ENCODE data around the gene GOLGA8M.
A peak's percentile ranks its signal among the peaks of the same experiment; 100 is the strongest.
"Not testable (repeated sequence)": the region's sequence is repeated elsewhere in the genome, so short reads cannot be mapped to it uniquely, and the experiment has no call there.

Gene GOLGA8M, protein sequence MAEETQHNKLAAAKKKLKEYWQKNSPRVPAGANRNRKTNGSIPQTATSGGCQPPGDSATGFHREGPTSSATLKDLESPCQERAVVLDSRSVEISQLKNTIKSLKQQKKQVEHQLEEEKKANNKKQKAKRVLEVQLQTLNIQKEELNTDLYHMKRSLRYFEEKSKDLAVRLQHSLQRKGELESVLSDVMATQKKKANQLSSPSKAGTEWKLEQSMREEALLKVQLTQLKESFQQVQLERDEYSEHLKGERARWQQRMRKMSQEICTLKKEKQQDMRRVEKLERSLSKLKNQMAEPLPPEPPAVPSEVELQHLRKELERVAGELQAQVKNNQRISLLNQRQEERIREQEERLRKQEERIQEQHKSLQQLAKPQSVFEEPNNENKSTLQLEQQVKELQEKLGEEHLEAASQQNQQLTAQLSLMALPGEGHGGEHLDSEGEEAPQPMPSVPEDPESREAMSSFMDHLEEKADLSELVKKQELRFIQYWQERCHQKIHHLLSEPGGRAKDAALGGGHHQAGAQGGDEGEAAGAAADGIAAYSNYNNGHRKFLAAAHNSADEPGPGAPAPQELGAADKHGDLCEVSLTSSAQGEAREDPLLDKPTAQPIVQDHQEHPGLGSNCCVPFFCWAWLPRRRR

DNA sequence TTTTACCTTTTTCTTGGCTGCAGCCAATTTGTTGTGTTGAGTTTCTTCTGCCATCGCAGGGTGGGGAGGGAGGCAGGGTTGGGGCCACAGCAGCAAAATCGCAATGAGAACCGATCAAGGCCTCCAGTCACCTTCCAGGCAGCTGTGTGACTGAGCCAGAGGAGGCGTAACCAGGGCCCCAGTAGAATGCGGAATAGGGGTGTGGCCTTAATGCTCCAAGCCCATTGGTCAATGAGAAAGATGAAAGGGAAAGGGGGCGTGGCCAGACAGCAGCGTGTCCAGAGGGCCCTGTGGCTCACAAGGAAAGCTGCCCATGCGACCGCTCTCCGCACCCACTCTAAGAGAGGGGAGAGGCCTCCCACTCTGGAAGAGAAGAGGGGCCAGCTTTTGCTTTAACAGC, at the start of gene GOLGA8M:
Gene GOLGA8M (minus strand): TSS at position 152 of the 400 bp plus-strand sequence. CDS start 98 bp downstream, at position 54.
- not testable (repeated sequence) for DNase-seq

DNA sequence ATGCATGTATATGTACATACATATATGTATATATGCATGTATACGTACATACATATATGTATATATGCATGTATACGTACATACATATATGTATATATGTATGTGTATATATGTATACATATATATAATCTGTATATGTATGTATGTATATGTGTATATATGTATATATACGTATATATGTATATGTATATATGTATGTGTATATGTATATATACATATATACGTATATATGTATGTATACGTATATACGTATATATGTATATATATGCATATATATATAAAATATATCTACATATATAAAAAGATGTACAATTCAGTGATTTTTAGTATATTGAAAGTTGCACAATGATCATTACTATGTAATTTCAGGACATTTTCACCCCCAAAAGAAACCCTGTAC, 30.7 kb upstream of the GOLGA8M start:
- not testable (repeated sequence) for DNase-seq

DNA sequence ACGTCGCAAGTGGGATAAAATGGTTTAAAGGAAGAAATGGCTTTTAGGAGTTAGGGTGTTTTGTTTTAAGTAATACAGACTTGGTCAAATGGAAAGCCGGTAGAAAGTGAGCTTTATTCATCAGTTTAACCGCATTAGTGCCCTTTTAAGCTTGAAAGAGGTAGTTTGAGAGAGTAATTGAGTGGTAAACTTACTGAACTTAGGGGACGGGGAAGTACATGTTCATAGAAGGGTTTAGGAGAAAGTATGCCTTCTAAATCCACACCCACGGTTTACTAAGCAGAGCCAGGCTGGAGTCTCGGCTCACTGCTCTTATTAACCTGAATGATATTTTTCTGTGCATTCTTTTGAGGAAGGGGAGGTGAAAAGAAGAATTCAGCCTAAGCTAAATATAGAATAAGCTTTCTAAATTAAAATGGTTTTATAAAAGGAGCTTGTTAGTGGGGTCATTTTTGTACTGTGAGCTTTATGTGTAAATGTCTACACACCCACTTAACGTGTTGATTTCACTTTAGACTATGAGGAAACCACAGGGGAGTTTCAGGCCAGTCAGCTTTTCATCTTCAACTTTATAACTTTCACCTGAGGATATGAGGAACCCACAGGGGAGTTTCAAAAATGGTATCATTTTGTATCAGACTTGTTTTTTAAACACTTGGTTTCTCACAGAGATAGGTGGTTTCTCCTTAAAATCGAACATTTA, 26.5 kb upstream of the GOLGA8M start:
- peak; percentile 0 to 23 (median 3) for DNase-seq

DNA sequence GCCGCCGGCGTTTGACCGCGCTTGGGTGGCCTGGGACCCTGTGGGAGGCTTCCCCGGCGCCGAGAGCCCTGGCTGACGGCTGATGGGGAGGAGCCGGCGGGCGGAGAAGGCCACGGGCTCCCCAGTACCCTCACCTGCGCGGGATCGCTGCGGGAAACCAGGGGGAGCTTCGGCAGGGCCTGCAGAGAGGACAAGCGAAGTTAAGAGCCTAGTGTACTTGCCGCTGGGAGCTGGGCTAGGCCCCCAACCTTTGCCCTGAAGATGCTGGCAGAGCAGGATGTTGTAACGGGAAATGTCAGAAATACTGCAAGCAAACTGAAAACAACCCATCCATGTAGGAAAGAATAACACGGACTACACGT, 26.0 kb upstream of the GOLGA8M start:
- DNase-seq: not testable (repeated sequence)

DNA sequence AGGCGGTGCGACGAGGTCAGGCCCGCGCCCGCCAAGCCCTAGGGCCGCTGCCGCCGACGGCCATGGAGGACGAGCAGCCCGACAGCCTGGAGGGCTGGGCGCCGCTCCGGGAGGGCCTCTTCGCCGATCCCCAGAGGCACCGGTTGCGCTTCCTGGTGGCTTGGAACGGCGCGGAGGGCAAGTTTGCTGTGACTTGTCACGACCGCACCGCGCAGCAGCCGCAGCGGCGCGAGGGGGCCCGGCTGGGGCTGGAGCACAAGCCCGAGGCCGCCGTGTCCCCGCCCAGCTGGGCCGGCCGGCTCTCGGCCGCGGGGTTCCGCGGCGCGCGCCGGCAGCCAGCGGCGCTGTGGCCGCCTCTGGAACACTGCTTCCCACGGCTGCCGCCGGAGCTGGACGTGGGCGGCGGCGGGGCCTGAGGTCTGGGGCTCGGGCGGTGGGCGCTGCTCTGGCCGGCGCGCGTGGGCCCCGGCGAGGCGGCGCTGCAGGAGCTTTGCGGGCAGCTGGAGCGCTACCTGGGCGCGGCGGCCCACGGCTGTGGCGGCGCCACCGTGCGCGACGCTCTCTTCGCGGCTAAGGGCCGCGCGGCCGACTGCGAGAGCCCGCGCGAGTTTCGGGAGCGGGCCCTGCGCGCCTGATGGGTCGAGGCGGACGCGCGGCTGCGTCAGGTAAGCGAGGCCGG, 25.4 kb upstream of the GOLGA8M start:
- peak; percentile 39 to 67 (median 48) for DNase-seq

DNA sequence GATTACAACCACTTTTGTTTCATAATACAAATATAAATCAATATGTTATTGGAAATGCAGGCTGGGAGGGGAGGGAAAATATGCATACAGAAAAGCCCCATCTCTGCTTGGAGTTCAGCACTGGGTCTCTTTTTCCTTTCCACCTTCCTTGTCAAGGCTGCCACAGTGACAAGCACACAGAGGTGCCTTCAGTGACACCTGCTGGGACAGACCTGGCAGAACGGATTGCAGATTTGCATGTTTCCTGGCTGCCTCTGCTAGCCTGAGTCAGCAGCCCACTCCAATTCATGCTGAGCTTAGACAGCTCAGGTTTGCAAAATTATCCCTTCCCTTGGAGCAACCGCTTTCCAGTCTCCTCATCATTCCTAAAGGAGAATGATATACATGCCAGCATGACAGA, 15.8 kb upstream of the GOLGA8M start:
- not testable (repeated sequence) for DNase-seq

DNA sequence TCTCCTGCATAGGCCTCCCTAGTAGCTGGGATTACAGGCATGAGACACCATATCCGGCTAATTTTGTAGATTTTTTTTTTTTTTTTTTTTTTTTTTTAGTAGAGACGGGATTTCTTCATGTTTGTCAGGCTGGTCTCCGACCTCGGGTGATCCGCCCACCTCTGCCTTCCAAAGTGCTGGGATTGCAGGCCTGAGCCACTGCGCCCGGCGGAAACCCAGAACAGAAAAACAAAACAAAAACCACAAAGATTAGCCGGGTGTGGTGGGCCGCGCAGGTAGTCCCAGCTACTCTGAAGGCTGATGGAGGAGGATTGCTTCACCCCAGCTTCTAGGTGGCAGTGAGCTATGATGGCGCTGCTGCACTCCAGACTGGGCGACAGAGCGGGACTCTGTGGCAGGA, 14.8 kb upstream of the GOLGA8M start:
- DNase-seq: not testable (repeated sequence)

DNA sequence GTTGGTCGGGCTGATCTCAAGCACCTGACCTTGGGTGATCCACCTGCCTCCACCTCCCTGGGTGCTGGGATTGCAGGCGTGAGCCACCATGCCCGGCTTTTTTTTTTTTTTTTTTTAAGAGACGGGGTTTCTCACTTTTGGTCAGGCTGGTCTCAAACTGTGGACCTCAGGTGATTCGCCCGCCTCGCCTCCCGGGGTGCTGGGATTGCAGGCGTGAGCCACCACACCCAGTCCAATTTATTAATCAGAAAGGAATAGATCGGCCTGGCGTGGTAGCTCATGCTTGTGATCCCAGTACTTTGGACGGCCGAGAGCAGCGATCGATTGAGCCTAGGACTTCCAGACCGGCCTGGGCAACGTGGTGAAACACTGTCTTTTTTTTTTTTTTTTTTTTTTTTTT, 13.9 kb upstream of the GOLGA8M start:
- DNase-seq: no peak

DNA sequence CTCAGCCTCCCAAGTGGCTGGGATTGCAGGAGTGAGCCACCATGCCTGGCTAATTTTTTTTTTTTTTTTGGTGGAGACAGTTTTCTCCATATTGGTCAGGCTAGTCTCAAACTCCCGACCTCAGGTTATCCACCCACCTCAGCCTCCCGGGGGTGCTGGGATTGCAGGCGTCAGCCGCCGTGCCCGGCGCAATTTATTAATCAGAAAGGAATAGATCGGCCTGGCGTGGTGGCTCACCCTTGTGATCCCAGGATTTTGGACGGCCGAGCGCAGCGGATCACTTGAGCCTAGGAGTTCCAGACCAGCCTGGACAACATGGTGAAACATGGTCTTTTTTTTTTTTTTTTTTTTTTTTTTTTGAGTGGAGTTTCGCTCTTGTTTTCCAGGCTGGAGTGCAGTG, 13.3 kb upstream of the GOLGA8M start:
- no peak for DNase-seq

DNA sequence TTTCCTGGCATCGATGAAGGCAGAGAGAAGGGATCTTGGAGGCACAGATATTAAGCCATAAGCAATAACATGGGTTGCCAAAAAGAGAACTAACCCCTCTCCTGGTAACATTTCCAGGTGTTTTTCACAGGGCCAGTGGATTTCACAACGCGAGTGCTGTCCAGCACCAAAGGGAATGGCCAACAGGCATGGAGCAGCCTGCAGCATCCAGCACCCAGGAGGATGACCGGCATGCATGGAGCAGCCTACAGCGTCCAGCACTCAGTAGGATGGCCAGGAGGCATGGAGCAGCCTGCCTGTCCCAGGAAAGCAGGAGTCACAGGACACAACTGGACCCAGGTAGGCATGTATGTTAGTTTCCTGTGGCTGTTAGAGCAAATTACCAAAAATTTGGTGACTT, 11.8 kb upstream of the GOLGA8M start:
- not testable (repeated sequence) for DNase-seq

DNA sequence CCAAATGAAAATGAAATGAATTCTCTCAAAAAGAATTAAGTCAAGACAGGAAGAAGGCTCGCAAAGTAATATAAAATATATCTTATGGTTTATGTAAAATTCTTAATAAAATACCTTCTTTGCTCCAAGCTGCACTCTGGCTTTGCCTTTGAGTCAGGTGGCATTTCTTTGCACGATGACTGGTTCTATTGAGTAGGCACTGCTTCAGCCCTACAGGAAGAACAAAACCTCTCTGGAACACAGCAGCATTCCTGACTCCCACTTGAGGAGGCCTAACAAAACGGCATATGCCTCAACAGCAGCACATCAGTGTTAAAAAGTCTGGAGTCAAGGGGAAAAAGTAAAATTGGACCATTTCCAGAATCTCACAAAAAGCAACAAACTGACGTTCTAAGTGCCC, 7.4 kb upstream of the GOLGA8M start:
- not testable (repeated sequence) for DNase-seq

DNA sequence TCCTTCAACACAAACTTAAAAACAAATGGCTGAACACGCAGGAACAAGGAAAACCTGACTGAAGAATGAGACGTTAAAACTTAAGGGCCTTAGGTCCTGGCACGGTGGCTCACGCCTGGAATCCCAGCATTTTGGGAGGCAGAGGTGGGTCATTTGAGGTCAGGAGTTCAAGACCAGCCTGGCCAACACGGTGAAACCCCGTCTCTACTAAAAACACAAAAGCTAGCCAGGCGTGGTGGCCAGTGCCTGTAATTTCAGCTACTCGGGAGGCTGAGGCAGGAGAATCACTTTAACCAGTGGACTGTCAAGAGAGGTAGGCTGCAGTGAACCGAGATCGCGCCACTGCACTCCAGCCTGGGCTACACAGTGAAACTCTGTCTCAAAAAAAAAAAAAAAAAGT, 6.4 kb upstream of the GOLGA8M start:
- not testable (repeated sequence) for DNase-seq

DNA sequence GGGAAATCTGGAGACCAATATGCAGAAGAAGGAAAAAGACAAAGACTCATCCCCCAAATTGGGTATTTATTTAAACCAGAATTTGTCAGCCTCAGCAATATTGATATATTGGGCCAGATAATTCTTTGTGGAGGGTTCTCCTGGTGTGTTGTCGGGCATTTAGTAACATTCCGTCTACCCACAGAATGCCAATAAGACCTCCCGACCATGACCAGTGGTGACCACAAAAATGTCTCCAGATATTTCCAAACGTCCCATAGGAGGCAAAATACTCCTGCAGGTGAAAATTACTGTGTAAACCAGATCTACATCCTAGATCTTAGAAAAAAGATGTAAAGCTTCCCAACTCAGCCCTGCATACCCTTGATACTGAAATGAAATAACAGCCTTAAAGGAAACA, 2.0 kb upstream of the GOLGA8M start:
- not testable (repeated sequence) for DNase-seq

DNA sequence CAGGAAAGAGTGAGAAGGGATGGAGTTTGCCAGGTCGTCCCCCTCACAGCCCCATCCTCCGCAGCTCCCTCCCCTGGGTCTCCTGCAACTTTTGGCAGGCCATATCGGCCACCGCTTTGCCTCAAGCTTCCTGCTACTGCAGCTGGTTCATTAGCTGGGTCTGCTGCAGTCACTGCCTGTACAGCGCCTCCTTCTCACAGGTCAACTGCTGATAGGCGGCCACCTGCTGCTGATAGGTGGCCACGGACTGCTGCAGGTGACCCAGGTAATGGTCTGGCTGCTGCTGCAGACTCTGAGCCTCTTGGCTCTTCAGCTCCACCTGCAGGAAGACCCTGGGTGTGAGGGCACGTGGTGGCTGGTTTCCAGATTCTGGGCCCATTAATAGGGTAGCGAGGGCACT, 8.3 kb downstream of the GOLGA8M start:
- not testable (repeated sequence) for DNase-seq

DNA sequence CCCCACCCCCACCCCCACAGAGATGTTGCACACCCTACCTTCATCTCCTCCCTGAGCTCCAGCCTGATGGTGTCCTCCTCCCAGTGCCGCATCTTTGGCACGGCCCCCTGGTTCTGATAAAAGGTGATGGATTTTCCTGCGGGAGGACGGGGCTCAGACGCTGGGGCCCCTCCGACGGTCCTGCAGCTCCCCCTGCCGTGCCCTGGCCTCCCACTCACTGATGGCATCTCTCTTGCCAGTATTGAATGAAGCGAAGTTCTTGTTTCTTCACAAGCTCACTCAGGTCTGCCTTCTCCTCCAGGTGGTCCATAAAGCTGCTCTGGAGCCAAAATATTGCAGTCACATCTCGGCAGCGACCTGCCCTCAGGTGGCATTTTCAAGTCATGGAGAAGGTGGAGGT, 9.8 kb downstream of the GOLGA8M start:
- not testable (repeated sequence) for DNase-seq

DNA sequence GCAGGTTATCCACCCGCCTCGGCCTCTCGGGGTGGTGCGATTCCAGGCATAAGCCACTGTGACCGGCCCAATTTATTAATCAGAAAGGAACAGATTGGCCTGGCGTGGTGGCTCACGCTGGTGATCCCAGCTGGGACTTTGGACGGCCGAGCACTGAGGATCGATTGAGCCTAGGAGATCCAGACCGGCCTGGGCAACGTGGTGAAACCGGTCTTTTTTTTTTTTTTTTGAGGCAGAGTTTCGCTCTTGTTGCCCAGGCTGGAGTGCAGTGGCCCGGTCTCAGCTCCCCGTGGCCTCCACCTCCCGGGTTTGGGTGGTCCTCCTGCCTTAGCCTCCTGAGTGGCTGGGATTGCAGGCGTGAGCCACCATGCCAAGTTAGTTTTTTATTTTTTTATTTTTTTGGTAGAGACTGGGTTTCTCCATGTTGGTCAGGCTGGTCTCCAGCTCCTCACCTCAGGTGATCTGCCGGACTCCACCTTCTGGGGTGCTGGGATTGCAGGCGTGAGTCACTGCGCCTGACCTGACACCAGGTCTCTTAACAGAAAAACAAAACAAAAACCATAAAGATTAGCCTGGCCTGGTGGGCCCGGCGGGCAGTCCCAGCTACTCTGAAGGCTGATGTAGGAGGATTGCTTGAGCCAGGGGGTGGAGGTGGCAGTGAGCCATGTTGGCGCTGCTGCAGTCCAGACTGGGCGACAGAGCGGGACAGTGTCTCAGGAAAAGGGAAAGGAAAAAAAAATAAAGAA, 18.0 kb downstream of the GOLGA8M start:
- DNase-seq: not testable (repeated sequence)

DNA sequence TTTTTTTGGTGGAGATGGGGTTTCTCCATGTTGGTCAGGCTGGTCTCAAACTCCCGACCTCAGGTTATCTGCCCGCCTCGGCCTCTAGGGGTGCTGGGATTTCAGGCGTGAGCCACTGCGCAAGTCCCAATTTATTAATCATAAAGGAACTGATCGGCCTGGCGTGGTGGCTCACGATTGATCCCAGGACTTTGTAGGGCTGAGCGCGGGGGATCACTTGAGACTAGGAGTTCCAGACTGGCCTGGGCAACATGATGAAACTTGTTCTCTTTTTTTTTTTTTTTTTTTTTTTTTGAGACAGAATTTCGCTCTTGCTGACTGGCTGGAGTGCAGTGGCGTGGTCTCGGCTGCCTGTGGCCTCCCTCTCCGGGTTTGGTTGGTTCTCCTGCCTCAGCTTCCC, 19.2 kb downstream of the GOLGA8M start:
- DNase-seq: not testable (repeated sequence)

DNA sequence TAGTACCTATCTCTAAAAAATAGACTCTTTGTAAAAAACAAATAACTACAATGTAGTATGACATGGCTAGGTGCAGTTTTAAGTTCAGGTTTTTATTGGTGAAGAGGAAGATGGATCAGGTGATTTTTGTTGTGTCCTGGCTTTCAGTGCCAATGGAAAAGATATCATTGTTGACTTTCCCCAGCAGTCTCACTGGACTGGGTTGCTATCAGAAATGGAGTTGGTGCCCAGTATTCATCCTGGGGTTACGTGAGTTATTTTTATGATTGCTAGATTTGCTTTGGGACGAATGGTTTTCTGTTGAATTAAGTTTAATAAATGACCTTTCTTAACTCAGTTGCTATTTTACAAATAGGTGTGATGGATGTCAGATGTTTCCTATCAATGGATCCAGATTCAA, 38.7 kb downstream of the GOLGA8M start:
- not testable (repeated sequence) for DNase-seq

DNA sequence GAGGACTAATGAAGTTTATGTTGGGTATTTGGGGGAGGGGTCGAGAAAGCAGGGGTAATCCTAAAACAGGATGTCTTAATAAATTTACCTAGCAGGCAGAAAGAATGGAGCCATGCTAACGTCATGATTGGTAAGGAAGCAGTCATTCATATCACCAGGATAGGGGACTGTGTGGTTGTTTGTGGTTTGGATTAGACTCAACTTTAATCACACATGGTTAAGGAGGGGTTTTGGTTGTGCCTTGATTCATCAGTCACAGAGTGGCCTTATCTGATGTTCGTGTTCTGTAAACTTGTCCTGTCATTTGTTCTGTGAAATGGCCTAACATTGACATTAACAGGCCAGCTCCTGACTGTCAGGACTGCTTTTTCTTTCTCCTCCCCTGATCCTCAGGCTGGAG, 40.1 kb downstream of the GOLGA8M start:
- not testable (repeated sequence) for DNase-seq

DNA sequence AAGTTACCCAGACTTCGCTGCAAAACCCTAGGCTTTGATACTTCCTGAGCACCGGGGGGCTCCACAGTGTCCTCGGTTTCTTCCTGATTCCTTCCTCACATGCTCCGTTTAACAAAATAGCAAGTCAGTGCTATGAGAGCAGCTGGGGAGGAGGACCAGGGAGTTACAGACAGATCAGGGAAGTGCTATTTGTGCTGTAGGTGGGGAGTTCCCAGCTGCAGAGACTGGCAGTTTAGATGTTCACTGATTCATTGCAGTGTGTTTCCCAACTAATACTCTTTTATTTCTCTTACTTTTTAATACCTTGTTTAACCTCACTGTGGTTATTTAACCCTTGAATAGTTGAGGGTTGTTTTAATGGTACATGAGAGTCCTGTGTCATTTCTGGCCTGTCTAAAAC, 45.8 kb downstream of the GOLGA8M start:
- not testable (repeated sequence) for DNase-seq

DNA sequence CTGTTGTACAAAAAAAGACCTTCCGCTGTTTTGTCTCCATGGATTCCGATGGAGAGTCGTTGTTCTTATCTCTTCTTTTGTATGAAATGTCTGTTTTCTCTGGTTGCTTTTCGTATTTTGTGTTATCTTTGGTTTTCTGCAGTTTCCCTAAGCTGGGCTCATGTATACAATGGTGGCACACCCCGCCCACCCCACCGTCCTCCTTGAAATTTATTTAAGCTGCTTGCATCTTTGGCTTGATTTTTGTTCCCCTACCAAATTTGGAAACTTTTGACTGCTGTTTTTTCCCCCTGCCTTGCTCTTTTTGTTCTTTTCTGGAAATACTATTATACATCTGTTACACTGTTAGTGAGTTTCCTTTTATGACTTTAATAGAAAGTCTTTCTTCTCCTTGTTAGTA, 47.6 kb downstream of the GOLGA8M start:
- DNase-seq: not testable (repeated sequence)

DNA sequence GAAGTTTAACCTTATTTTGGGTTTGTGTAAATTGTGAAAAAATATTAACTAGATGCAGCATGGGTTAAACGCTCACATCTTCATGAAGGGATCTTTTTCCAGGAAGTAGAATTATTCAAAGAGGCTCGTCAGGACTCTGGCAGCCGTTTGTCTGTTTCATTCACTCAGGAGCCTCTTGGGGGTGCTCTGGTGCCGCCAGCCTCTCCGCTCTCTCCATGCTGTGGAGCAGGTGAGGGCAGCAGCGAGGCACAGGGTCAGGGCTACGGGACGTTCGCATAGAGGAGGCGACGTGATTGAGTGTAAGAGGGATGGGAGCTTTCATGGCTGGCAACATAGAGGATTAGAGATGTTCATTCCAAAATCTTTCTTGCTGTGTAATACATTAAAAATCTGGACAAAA, 48.5 kb downstream of the GOLGA8M start:
- DNase-seq: not testable (repeated sequence)
